GM13976 (cell line): Measurements from ENCODE around the gene GPR153.
A peak's percentile ranks its signal among the peaks of the same experiment; 100 is the strongest.

Experiments used
- DNase-seq: peaks from one replicate; pipeline ENCODE4 v3.0.0; 2012; ENCODE audit warnings: low spot score
- CTCF ChIP-seq: IDR thresholded peaks from 2 replicates; pipeline ENCODE4 v1.5.1; 2012; ENCODE audit warnings: borderline replicate concordance, mild to moderate bottlenecking; ENCODE audit not compliant: insufficient read depth; ENCODE audit errors: extremely low read depth, missing control alignments, control extremely low read depth
- in situ Hi-C: fragments of 300-500 bp; cut with MboI; formaldehyde crosslinking; loops from one replicate; pipeline ENCODE4 v1.12.0; 2022; ENCODE audit warnings: low sequenced_read_pairs, mixed read lengths, inconsistent platforms; ENCODE audit not compliant: unreplicated experiment

Gene GPR153

GRCh38 chr1:6211731-6212130, 49.2 kb downstream of the GPR153 start:
- in situ Hi-C loops = no loop called here
- no peak for TF ChIP-seq CTCF
- no peak for DNase-seq

GRCh38 chr1:6210591-6211355, 50.1 kb downstream of the GPR153 start:
- TF ChIP-seq CTCF = no peak
- in situ Hi-C loops = no loop called here
- no peak for DNase-seq

- peak; percentile 7 for TF ChIP-seq CTCF
- no peak for DNase-seq
- in situ Hi-C loops = no loop called here
Observed at GRCh38 chr1:6209661-6210580, 51.0 kb downstream of the GPR153 start.

- in situ Hi-C loops = no loop called here
- peak; percentile 78 for DNase-seq
- peak; percentile 24 for TF ChIP-seq CTCF
Observed at GRCh38 chr1:6208723-6209660, 51.9 kb downstream of the GPR153 start.

GRCh38 chr1:6207921-6208320, 53.0 kb downstream of the GPR153 start:
- in situ Hi-C loops = no loop called here
- no peak for TF ChIP-seq CTCF
- DNase-seq = no peak
